Erythroblast (primary cell): Measurements from ENCODE around the gene CD93.
A peak's percentile ranks its signal among the peaks of the same experiment; 100 is the strongest.

ENCODE experiments used
- DNase-seq, 2 experiments: peaks; one replicate each; lab custom pipeline; 2025; lab: John Stamatoyannopoulos, UW
- GATA1 ChIP-seq: IDR thresholded peaks from 2 replicates; pipeline ENCODE4 v1.6.1; 2011; ENCODE audit warnings: low read depth, mild to moderate bottlenecking, control low read depth, low read length, moderate library complexity
- POLR2A ChIP-seq: IDR thresholded peaks from 2 replicates; pipeline ENCODE4 v1.6.1; 2011; ENCODE audit warnings: mild to moderate bottlenecking, low read length

The CD93 gene

DNA sequence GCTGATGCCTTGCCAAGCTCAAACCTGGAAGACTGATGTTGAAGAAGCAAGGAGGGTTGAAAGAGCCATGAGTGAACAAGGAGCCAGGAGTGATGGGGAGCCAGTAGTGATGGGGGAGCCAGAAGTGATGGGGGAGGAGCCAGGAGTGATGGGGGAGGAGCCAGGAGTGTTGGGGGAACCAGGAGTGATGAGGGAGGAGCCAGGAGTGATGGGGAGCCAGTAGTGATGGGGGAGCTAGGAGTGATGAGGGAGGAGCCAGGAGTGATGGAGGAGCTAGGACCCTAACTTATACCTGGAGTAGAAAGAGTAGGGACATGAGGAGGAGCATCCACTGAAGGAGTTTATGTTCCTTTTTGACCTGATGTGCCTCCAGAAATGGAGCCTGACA lies 14.6 kb upstream of the CD93 start:
- DNase-seq = no peak
- TF ChIP-seq POLR2A (no peak), GATA1 (no peak)

GRCh38 chr20:23099791-23100719 lies 13.9 kb upstream of the CD93 start:
- no peak for DNase-seq
- TF ChIP-seq GATA1 = no peak
- no peak for TF ChIP-seq POLR2A

DNA sequence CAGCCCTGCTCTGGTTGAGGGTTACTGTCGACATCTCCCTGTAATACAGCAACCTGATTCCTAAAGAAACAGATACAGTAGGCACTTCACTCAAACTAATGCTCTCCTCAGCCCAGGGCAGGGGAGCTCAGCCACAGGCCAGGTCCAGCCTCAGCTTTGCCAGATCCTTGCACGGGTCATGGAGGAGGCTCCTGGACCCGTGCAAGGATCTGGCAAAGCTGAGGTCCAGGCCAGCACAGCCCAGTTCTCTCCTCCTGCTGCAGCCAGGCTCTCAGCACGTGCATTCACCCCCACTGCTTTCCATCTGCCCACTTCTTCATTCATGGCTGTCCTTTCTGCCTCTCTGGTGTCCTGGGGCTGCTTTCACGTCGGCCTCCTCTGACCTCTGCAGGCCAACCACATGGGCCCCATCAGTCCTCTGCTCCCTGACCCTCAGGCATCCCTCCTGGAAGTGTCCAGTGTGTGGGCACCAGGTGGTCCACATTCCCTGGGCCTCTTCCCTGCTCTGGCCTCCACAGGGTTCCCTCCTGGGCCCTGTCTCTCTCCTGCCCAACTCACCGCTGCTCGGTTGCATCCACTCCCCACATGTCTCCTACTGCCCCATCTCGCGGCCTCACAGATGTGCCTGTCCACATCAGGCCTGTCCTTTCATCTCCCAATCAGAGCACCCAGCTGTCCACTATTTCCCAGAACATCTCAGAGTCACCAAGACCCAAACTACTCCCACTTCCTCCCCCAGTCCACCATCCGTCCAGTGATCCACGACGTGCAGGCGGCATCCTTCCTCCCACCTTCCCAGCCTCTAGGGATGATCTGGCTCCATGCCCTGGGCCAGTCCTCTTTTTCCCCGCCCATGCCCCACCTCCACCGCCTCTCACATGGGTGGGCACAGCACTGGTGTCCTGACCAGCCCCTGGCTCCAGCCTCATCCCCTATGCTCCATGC lies 11.8 kb upstream of the CD93 start:
- DNase-seq = no peak
- no peak for TF ChIP-seq POLR2A
- TF ChIP-seq GATA1 = no peak

DNA sequence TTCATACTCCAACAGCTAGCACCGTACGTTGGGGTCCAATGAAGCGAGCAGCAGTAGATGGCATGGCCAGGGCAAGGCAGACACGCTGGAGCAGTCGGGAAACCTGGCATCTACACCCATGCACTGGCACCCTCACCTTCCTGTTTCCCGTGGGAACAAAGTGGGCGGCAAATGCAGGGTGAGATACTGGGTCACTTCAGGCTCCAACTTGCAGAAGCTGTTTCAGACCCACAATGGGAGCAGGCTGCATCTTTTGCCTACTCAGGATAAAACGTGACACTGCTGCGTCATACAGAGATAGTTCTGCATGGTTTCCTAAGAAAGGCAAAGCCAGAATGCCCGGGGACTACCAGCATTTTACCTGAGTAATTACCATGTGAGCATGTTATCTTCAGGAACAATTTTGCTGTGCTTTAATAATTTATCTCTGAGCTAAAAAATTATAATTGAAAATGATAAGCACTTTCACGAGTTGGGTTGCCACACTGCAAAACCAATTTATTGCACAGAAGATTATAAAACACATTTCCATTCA lies 10.9 kb upstream of the CD93 start:
- DNase-seq = no peak
- TF ChIP-seq GATA1 (no peak), POLR2A (no peak)

DNA sequence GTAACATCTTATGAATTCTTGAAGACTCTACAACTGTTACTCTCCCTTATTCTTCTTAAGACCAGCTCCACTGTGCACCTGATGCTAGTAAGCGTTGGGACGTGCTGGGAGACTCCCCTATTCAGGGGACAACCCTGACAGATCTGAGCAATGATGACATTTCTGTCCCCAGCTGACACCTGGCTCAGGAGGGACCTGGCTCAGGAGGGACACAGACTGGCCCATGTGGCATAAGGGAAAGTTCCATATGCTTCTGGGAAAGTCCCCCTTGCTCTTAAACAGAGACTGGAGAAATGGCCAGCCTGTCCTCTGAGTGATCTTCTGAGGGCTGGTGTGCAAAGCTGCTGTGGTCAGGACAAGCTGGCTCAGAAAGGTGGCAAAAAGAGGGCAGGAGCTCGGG lies 10.0 kb upstream of the CD93 start:
- TF ChIP-seq GATA1 (no peak), POLR2A (no peak)

GRCh38 chr20:23095499-23095898 lies 9.4 kb upstream of the CD93 start:
- TF ChIP-seq POLR2A (no peak), GATA1 (no peak)
- no peak for DNase-seq

More for the DNA sequence above, 10.0 kb upstream of the CD93 start:
- no peak for DNase-seq

- TF ChIP-seq GATA1 (no peak), POLR2A (no peak)
- no peak for DNase-seq
Observed at GRCh38 chr20:23094927-23095326, 8.8 kb upstream of the CD93 start.

GRCh38 chr20:23094213-23094896 lies 8.2 kb upstream of the CD93 start:
- TF ChIP-seq POLR2A = no peak
- no peak for TF ChIP-seq GATA1
- no peak for DNase-seq

DNA sequence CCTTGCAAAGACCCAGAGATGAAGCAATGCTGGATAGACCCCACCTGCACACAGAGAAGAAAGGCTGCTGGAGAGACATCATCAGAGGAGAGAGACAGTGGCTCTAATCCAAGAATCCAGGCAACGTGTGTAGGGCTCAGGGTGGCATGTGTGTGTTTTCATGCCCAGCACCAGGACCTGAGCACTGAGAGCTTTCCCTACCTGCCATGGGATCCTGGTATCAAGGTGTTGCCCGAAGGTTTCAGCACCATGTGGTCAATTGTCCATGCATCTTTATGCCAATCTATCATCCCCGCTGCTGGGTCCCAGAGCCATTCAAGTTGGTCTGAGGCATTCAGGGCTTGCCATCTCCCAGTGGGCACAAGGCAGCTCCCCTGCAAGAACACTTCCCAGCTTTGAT lies 7.5 kb upstream of the CD93 start:
- no peak for DNase-seq
- TF ChIP-seq GATA1 (no peak), POLR2A (no peak)

GRCh38 chr20:23092861-23093495 lies 6.9 kb upstream of the CD93 start:
- TF ChIP-seq POLR2A (no peak), GATA1 (no peak)

DNA sequence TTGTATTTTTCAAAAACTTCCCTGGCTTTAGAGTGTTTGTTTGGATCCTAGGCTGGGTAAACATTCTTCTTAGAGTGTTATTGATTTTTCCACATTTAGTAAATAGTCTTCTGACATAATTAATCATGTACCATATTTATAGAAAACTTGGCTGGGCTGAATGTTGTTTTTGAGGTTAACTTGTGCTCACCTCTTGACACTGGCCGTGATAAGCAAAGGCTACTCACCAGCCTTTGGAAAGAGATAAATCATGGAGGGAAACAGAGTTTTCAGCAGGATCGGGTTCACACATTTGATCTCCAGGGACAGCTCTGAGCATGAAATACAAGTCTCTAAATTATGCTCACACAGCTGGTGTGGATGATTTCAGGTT lies 6.2 kb upstream of the CD93 start:
- peak; percentile 28 to 30 for DNase-seq

More at GRCh38 chr20:23092861-23093495, 6.9 kb upstream of the CD93 start:
- DNase-seq = no peak

GRCh38 chr20:23091721-23092383 lies 5.7 kb upstream of the CD93 start:
- TF ChIP-seq POLR2A (no peak), GATA1 (no peak)
- DNase-seq = peak; percentile 25 to 35

More for the DNA sequence above, 6.2 kb upstream of the CD93 start:
- no peak for TF ChIP-seq GATA1
- TF ChIP-seq POLR2A = no peak
